ENCODE data around the gene PLK3.
"Not testable (repeated sequence)": the region's sequence is repeated elsewhere in the genome, so short reads cannot be mapped to it uniquely, and the experiment has no call there.

Gene PLK3

DNA sequence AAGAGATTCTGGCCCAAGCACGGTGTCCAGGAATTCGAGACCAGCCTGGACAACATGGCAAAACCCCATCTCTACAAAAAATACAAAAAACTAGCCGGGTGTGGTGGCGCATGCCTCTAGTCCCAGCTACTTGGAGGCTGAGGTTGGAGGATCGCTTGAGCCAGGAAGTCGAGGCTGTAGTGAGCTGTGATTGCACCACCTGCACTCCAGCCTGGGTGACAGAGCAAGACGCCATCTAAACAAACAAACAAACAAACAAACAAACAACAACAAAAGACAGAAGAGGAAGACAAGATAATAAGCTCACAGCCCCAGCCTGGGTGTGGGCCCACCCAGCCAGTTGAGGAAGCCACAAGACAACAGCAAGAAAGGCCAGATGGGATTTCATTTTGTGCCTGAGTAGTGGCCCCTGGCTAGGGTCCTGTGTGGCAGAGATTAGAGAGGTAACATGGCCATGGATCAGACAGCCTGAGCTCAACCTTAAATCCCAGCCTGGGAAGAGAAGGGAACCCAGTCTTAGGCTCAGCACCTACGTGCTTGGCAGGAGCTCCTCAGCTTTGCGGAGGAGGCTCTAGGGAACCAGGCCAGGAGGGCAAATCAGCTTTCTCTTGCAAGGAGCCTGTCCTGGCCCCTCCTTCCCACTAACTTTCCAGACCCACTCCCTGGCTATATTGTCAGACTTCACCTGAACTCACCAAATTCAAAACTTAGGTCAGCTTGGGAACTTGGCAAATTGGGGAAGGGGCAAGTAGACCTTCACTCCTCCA is 7.3 kb upstream of the PLK3 start:
- no peak for DNase-seq (ENCODE audit: extremely low read depth, insufficient read length)
- H3K36me3 ChIP-seq (ENCODE audit: control insufficient read depth, insufficient read depth, low read length) = no peaks in the 10 kb centered on the region
- TF ChIP-seq, protein P1, sequence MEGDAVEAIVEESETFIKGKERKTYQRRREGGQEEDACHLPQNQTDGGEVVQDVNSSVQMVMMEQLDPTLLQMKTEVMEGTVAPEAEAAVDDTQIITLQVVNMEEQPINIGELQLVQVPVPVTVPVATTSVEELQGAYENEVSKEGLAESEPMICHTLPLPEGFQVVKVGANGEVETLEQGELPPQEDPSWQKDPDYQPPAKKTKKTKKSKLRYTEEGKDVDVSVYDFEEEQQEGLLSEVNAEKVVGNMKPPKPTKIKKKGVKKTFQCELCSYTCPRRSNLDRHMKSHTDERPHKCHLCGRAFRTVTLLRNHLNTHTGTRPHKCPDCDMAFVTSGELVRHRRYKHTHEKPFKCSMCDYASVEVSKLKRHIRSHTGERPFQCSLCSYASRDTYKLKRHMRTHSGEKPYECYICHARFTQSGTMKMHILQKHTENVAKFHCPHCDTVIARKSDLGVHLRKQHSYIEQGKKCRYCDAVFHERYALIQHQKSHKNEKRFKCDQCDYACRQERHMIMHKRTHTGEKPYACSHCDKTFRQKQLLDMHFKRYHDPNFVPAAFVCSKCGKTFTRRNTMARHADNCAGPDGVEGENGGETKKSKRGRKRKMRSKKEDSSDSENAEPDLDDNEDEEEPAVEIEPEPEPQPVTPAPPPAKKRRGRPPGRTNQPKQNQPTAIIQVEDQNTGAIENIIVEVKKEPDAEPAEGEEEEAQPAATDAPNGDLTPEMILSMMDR (IDR thresholded peaks at IDR 0.05; ENCODE audit: insufficient read depth, low read length, poor library complexity, severe bottlenecking) = no peak
- no peak overlapping the region for H3K4me3 ChIP-seq (replicated peaks; ENCODE audit: low read depth, low read length)
- H3K27me3 ChIP-seq (replicated peaks; ENCODE audit: control insufficient read depth, insufficient read depth, low read length) = no peaks in the 10 kb centered on the region

DNA sequence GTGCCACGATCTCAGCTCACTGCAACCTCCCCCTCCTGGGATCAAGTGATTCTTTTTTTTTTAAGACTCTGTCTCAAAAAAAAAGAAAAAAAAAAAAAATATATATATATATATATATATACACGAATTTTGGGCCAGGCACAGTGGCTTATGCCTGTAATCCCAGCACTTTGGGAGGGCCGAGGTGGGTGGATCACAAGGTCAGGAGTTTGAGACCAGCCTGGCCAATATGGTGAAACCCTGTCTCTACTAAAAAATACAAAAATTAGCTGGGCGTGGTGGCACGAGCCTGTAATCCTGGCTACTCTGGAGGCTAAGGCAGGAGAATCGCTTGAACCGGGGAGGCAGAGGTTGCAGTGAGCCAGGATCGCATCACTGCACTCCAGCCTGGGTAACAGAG is 2.3 kb upstream of the PLK3 start:
- H3K27me3 ChIP-seq (replicated peaks; ENCODE audit: control insufficient read depth, insufficient read depth, low read length); H3K36me3 ChIP-seq (ENCODE audit: control insufficient read depth, insufficient read depth, low read length); H3K4me3 ChIP-seq (replicated peaks; ENCODE audit: low read depth, low read length); DNase-seq (ENCODE audit: extremely low read depth, insufficient read length): not testable (repeated sequence)

DNA sequence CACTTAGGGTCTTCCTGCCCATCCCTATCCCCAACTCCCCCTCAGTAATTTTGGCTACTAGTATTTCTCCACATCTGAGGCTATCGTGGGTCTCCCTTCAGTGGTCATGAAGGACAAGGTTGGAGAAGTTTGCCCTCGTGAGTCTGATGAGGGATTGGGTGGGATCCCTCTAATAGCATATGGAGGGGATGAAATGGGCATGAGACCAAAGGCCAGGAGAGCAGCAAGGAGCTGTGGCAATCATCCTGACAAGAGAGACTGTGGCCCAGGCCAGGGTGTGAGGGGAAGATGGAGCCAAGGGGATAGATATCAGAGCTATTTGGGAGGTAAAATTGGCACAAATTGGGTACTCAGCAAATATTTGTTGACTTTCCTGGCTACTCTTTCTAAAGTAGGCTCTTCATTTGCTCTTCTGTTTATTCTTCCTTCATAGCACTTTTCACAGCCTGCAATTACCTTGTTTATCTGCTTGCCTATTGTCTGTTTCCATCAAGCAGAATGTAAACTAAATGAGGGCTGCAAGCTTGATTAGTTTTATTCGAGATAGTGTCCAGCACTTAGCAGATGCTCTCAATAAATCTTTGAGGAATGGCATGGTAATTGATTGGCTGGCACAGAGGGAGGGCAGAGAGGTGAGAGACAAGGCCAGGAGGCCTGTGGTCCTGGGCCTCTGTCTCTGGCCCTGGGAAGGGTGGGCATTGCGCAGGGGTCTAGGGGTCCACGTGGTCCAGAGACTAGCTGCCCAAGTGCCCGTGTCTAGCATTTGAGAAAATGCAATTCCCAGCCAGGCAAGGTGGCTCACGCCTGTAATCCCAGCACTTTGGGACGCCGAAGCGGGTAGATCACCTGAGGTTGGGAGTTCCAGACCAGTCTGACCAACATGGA is 1.5 kb upstream of the PLK3 start:
- no peak for DNase-seq (ENCODE audit: extremely low read depth, insufficient read length)
- no peaks in the 10 kb centered on the region for H3K27me3 ChIP-seq (replicated peaks; ENCODE audit: control insufficient read depth, insufficient read depth, low read length)
- H3K4me3 ChIP-seq (replicated peaks; ENCODE audit: low read depth, low read length) = no peak overlapping the region
- H3K36me3 ChIP-seq (ENCODE audit: control insufficient read depth, insufficient read depth, low read length) = peaks cover 12% of the 10 kb centered on the region
- TF ChIP-seq, protein P1 (IDR thresholded peaks at IDR 0.05; ENCODE audit: insufficient read depth, low read length, poor library complexity, severe bottlenecking) = no peak

DNA sequence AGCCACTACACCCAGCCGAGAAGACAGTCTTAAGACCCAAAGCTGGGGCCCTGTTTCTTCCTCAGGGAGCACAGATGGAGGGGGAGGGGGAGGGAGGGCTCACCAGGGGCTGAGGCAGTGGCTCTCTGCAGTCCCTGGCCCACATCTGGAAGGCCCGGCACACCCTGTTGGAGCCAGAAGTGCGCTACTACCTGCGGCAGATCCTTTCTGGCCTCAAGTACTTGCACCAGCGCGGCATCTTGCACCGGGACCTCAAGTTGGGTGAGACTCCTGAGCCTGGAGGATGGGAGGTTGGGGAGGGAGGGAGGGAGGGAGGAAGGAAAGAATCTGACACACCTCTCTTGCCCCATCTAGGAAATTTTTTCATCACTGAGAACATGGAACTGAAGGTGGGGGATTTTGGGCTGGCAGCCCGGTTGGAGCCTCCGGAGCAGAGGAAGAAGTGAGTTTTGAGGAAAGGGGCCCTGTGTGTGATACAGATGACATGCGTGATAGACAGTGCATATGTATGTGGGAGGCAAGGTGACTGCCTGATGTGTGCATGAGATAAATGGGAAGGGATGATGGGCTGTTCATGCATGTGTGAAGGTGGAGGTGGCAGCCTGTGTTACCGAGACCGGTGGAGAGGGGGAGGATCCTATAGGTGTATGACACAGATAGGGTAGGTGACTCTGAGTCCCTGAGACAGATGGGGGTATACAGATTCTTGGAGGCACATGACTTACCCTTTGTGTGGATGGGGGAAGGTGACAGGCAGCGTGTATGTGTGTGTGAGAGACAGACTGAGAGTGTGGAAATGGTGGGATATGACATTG is 1.5 kb downstream of the PLK3 start:
- TF ChIP-seq, protein P1 (IDR thresholded peaks at IDR 0.05; ENCODE audit: insufficient read depth, low read length, poor library complexity, severe bottlenecking) = no peak
- no peak for DNase-seq (ENCODE audit: extremely low read depth, insufficient read length)
- peak overlapping the region; percentile 70 for H3K4me3 ChIP-seq (replicated peaks; ENCODE audit: low read depth, low read length)
- H3K27me3 ChIP-seq (replicated peaks; ENCODE audit: control insufficient read depth, insufficient read depth, low read length) = no peaks in the 10 kb centered on the region
- H3K36me3 ChIP-seq (ENCODE audit: control insufficient read depth, insufficient read depth, low read length) = peaks cover 28% of the 10 kb centered on the region

DNA sequence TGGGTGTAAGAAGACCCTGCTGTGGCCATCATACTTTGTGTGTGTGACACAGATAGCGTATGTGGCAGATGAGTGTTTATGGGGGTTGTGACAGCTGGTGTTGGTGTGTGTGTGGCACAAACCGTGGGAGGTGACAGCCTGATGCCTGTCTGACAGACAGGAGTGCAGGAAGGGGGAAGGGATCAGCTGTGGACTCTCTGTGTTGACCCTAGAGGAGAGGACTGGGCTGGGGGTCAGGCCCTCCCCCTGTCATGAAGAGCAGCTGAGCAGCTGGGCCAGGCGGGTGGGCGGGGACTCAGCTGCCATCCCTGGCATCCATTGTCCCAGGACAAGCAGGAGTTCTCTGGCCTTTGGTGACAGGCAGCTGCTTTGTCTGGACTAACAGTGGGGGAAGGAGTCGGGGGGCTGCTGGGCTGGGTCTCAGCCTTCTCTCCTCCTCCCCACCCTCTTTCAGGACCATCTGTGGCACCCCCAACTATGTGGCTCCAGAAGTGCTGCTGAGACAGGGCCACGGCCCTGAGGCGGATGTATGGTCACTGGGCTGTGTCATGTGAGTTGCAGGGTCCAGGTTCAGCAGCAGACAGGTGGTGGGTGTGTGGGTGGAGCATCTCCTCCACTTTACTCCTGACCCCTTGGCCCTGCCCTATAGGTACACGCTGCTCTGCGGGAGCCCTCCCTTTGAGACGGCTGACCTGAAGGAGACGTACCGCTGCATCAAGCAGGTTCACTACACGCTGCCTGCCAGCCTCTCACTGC is 2.3 kb downstream of the PLK3 start:
- DNase-seq (ENCODE audit: extremely low read depth, insufficient read length) = no peak
- H3K27me3 ChIP-seq (replicated peaks; ENCODE audit: control insufficient read depth, insufficient read depth, low read length) = no peaks in the 10 kb centered on the region
- TF ChIP-seq, protein P1 (IDR thresholded peaks at IDR 0.05; ENCODE audit: insufficient read depth, low read length, poor library complexity, severe bottlenecking) = no peak
- H3K4me3 ChIP-seq (replicated peaks; ENCODE audit: low read depth, low read length) = peak overlapping the region; percentile 70
- peaks cover 30% of the 10 kb centered on the region for H3K36me3 ChIP-seq (ENCODE audit: control insufficient read depth, insufficient read depth, low read length)

Data from GM06990 (cell line).